Measurements from ENCODE around the gene SIN3B. TPM values are rescaled to one million over a fixed set of nuclear protein-coding genes. Genes with fewer than 3 reads are reported as not detected.
A peak's percentile ranks its signal among the peaks of the same experiment; 100 is the strongest.

Gene SIN3B
- total RNA-seq, 1 experiment from 2014 or later = 19.6 TPM

GRCh38 chr19:16911046-16911445, 81.8 kb downstream of the SIN3B start:
- DNase-seq (ENCODE audit: low spot score) = no peak

- no peak for DNase-seq (ENCODE audit: low spot score)
Measured at GRCh38 chr19:16912780-16913179, 83.6 kb downstream of the SIN3B start.

GRCh38 chr19:16914421-16914820, 85.2 kb downstream of the SIN3B start:
- DNase-seq (ENCODE audit: low spot score) = no peak

- no peak for DNase-seq (ENCODE audit: low spot score)
Measured at GRCh38 chr19:16915135-16915534, 85.9 kb downstream of the SIN3B start.

- no peak for DNase-seq (ENCODE audit: low spot score)
Measured at GRCh38 chr19:16915734-16916133, 86.5 kb downstream of the SIN3B start.

- no peak for DNase-seq (ENCODE audit: low spot score)
Measured at GRCh38 chr19:16917401-16917800, 88.2 kb downstream of the SIN3B start.

- DNase-seq (ENCODE audit: low spot score) = no peak
Measured at GRCh38 chr19:16919496-16919895, 90.3 kb downstream of the SIN3B start.

GRCh38 chr19:16920816-16921529, 91.8 kb downstream of the SIN3B start:
- DNase-seq (ENCODE audit: low spot score) = peak; percentile 71

GRCh38 chr19:16921766-16922591, 92.8 kb downstream of the SIN3B start:
- DNase-seq (ENCODE audit: low spot score) = no peak

- DNase-seq (ENCODE audit: low spot score) = no peak
Measured at GRCh38 chr19:16922592-16922934, 93.4 kb downstream of the SIN3B start.

- DNase-seq (ENCODE audit: low spot score) = no peak
Measured at GRCh38 chr19:16922949-16923348, 93.8 kb downstream of the SIN3B start.

GRCh38 chr19:16927883-16928282, 98.7 kb downstream of the SIN3B start:
- DNase-seq (ENCODE audit: low spot score) = no peak

- no peak for DNase-seq (ENCODE audit: low spot score)
Measured at GRCh38 chr19:16928351-16928750, 99.2 kb downstream of the SIN3B start.

GRCh38 chr19:16928916-16929315, 99.7 kb downstream of the SIN3B start:
- DNase-seq (ENCODE audit: low spot score) = no peak

Other genes with a start within 250 kb of the SIN3B start
- 4.2 and 4.8 TPM in 2 replicates for gene MED26, start 201.2 kb upstream of the SIN3B start, total RNA-seq (2014; rRNA removed; shearing (Covaris generic))
- 290 and 299 TPM in 2 replicates for gene SMIM7, start 169.3 kb upstream of the SIN3B start, total RNA-seq (2014; rRNA removed; shearing (Covaris generic))
- gene TMEM38A, start 168.3 kb upstream of the SIN3B start, total RNA-seq (2014; rRNA removed; shearing (Covaris generic)) = 6.8 and 11.2 TPM in 2 replicates
- gene NWD1, start 109.6 kb upstream of the SIN3B start, total RNA-seq (2014; rRNA removed; shearing (Covaris generic)) = 0.58 and 0.80 TPM in 2 replicates
- 0.21 TPM in 1 of 2 replicates, not detected in the other for gene F2RL3, start 59.6 kb downstream of the SIN3B start, total RNA-seq (2014; rRNA removed; shearing (Covaris generic))
- not detected in 2 replicates for gene CPAMD8, start 197.4 kb downstream of the SIN3B start, total RNA-seq (2014; rRNA removed; shearing (Covaris generic))
- gene HAUS8, start 246.1 kb downstream of the SIN3B start, total RNA-seq (2014; rRNA removed; shearing (Covaris generic)) = 10.6 and 22.8 TPM in 2 replicates
- gene MYO9B, start 246.4 kb downstream of the SIN3B start, total RNA-seq (2014; rRNA removed; shearing (Covaris generic)) = 15.1 and 21.0 TPM in 2 replicates

Measured in H4 (cell line).